Spleen (tissue), 11 donors: ENCODE data around the gene SETD3. TPM values are rescaled to one million over a fixed set of nuclear protein-coding genes. Genes with fewer than 3 reads are reported as not detected.

Source experiments
- DNase-seq: peaks from one replicate; pipeline ENCODE4 v3.0.0-alpha.2; 2020
- H3K27ac ChIP-seq, 8 donors: fragments of 200-600 bp; sonication (generic) in 7 of 8; 1 replicate in 4 of 8; 2 replicates in 4 of 8; pipeline versions ENCODE4 v1.5.0 to v1.8.0; 2016 to 2021; ENCODE audit warnings: inconsistent platforms in 4 of 8, mild to moderate bottlenecking in 4 of 8, moderate library complexity in 1 of 8
- H3K27me3 ChIP-seq, 7 donors: fragments of 200-600 bp; sonication (generic) in 6 of 7; replicated peaks in 1 of 7; 1 replicate in 4 of 7; 2 replicates in 3 of 7; pipeline versions ENCODE4 v1.5.0 to v1.8.0; 2016 to 2021; ENCODE audit warnings: inconsistent platforms in 3 of 7, mild to moderate bottlenecking in 1 of 7
- H3K36me3 ChIP-seq, 6 donors: fragments of 200-600 bp; sonication (generic) in 5 of 6; 1 replicate in 4 of 6; 2 replicates in 2 of 6; pipeline versions ENCODE4 v1.5.0 to v1.8.0; 2016 to 2021; ENCODE audit warnings: inconsistent platforms in 2 of 6
- H3K4me1 ChIP-seq, 6 donors: fragments of 200-600 bp; sonication (generic) in 5 of 6; 1 replicate in 3 of 6; 2 replicates in 3 of 6; pipeline versions ENCODE4 v1.5.0 to v1.8.0; 2016 to 2021; ENCODE audit warnings: inconsistent platforms in 3 of 6
- H3K4me3 ChIP-seq, 8 donors: fragments of 200-600 bp; sonication (generic) in 7 of 8; 1 replicate in 4 of 8; 2 replicates in 4 of 8; pipeline versions ENCODE4 v1.5.0 to v1.8.0; 2016 to 2021; ENCODE audit warnings: inconsistent platforms in 4 of 8, mild to moderate bottlenecking in 4 of 8, moderate library complexity in 2 of 8
- H3K9me3 ChIP-seq, 8 donors: fragments of 200-600 bp; sonication (generic) in 7 of 8; 1 replicate in 4 of 8; 2 replicates in 4 of 8; pipeline versions ENCODE4 v1.5.0 to v1.8.0; 2016 to 2021; ENCODE audit warnings: inconsistent platforms in 4 of 8
- CTCF ChIP-seq, 11 experiments: fragments of 200-600 bp in 7 of 11; fragments of 450-650 bp in 4 of 11; sonication (generic) in 4 of 11; IDR thresholded peaks in 8 of 11; conservative IDR thresholded peaks in 3 of 11; 1 replicate in 7 of 11; 2 replicates in 4 of 11; pipeline versions ENCODE4 v1.4.0 to v1.8.0; 2016 to 2021; ENCODE audit warnings: antibody characterized with exemption in 11 of 11, inconsistent platforms in 4 of 11, mild to moderate bottlenecking in 1 of 11
- POLR2A ChIP-seq, 3 donors: fragments of 450-650 bp; IDR thresholded peaks; one replicate each; pipeline ENCODE4 v1.5.1; 2017; ENCODE audit warnings: antibody characterized with exemption in 3 of 3, mild to moderate bottlenecking in 1 of 3
- POLR2AphosphoS5 ChIP-seq, 3 donors: sonication (generic); formaldehyde crosslinking; IDR thresholded peaks; one replicate each; pipeline ENCODE4 v1.5.1; 2017; ENCODE audit warnings: antibody characterized with exemption in 3 of 3
- WGBS, 5 donors: extraction: QIAGEN DNeasy Blood & Tissue Kit in 3 of 5; methylation state at CpG; one replicate each; pipeline versions ENCODE4 v1.1.5 to v1.1.7; 2013 to 2018; 5-methylcytosine and 5-hydroxymethylcytosine counted together
- intact Hi-C: fragments of 100-400 bp; cut with DNase I; formaldehyde crosslinking; loops from one replicate; pipeline ENCODE4 v1.15.0; 2023; ENCODE audit warnings: low total_unique reads
- polyA plus RNA-seq, 3 donors: library from polyadenylated mRNA; stranded (reverse); fragments of 200-250 nt; gene quantifications; one replicate each; pipeline ENCODE4 v1.2.1, GENCODE V29; 2013
- total RNA-seq, 7 donors: library from RNA; depleted of rRNA in 3 of 7; stranded (reverse); fragments of >200 nt in 3 of 7; fragmentation: NEBNext Ultra II Directional in 4 of 7; extraction: Animal tissue kit (Norgen Biotek cat#: 25700) in 4 of 7; gene quantifications; one replicate each; pipeline versions ENCODE4 v1.1.0 to v1.2.1, GENCODE V29; 2016 to 2021
- donor health status: healthy with polysubstance abuse.
- donor health status: DM: no; HTN: no; CAD: no; lungs with moderate emphysema.
- donor health status: DM: no; HTN: no; CAD: no.
- donor health status: Bipolar disorder and iron deficiency.
- donor health status: healthy.
- donor health status: DM: no; HTN: no; CAD: no.
- donor health status: DM: yes; HTN: yes; CAD: no.

SETD3 gene
- total and polyA plus RNA-seq, 10 donors = 18.1 to 84.4 (median 62.4) TPM

- whole genome bisulfite sequencing, 5 donors = 83 to 92% (median 86%) methylated on average over 18 of the region's 18 CpGs
- Histone ChIP-seq H3K27me3 (peaks cover 0 to 69% (median 6%) of the 10 kb centered on the region in 7 donors), H3K27ac (no peak overlapping the region), H3K4me3 (no peak overlapping the region), H3K9me3 (no peaks in the 10 kb centered on the region), H3K36me3 (no peaks in the 10 kb centered on the region), H3K4me1 (peaks cover 0 to 10% (median 7%) of the 10 kb centered on the region in 6 donors)
- no peak for DNase-seq
- intact Hi-C loops = no loop called here
- TF ChIP-seq POLR2AphosphoS5 (IDR thresholded peaks at IDR 0.05) (no peak), POLR2A (IDR thresholded peaks at IDR 0.05) (no peak), CTCF (IDR thresholded peaks at IDR 0.05 in 8 of 11, conservative IDR thresholded peaks at IDR 0.05 in 3 of 11) (no peak)
Observed at GRCh38 chr14:99382781-99383471, 97.7 kb downstream of the SETD3 start.

- H3K27me3 ChIP-seq = peaks cover 0 to 69% (median 6%) of the 10 kb centered on the region in 7 donors
- TF ChIP-seq POLR2AphosphoS5 (IDR thresholded peaks at IDR 0.05) (no peak), POLR2A (IDR thresholded peaks at IDR 0.05) (no peak), CTCF (IDR thresholded peaks at IDR 0.05 in 8 of 11, conservative IDR thresholded peaks at IDR 0.05 in 3 of 11) (no peak)
- H3K4me1 ChIP-seq = peaks cover 0 to 1% (median under 1%) of the 10 kb centered on the region in 6 donors
Observed at GRCh38 chr14:99382071-99382470, 98.6 kb downstream of the SETD3 start.

GRCh38 chr14:99381688-99382060 lies 99.0 kb downstream of the SETD3 start:
- WGBS, 5 donors = 68 to 84% (median 74%) methylated on average over 6 to 8 of the region's 8 CpGs
- TF ChIP-seq POLR2A (IDR thresholded peaks at IDR 0.05) (no peak), POLR2AphosphoS5 (IDR thresholded peaks at IDR 0.05) (no peak), CTCF (IDR thresholded peaks at IDR 0.05 in 8 of 11, conservative IDR thresholded peaks at IDR 0.05 in 3 of 11) (no peak)
- peaks cover 0 to 67% (median 6%) of the 10 kb centered on the region in 7 donors for H3K27me3 ChIP-seq
- no peaks in the 10 kb centered on the region for H3K9me3 ChIP-seq
- H3K36me3 ChIP-seq = no peaks in the 10 kb centered on the region
- no peak overlapping the region for H3K4me3 ChIP-seq
- DNase-seq = no peak
- H3K27ac ChIP-seq = no peak overlapping the region
- intact Hi-C loops = no loop called here
- H3K4me1 ChIP-seq = no peaks in the 10 kb centered on the region

More at GRCh38 chr14:99382071-99382470, 98.6 kb downstream of the SETD3 start:
- 61 to 84% (median 65%) methylated on average over 16 of the region's 16 CpGs for WGBS, 5 donors
- H3K9me3 ChIP-seq = no peaks in the 10 kb centered on the region
- DNase-seq = peak; percentile 40
- H3K36me3 ChIP-seq = no peaks in the 10 kb centered on the region
- no peak overlapping the region for H3K27ac ChIP-seq
- H3K4me3 ChIP-seq = no peak overlapping the region
- intact Hi-C loops = no loop called here

- no peak for TF ChIP-seq POLR2AphosphoS5 (IDR thresholded peaks at IDR 0.05)
- TF ChIP-seq CTCF (IDR thresholded peaks at IDR 0.05 in 8 of 11, conservative IDR thresholded peaks at IDR 0.05 in 3 of 11) = no peak
- TF ChIP-seq POLR2A (IDR thresholded peaks at IDR 0.05) = no peak
- Histone ChIP-seq H3K9me3 (no peaks in the 10 kb centered on the region), H3K36me3 (no peaks in the 10 kb centered on the region), H3K4me1 (no peaks in the 10 kb centered on the region), H3K4me3 (no peak overlapping the region), H3K27ac (no peak overlapping the region), H3K27me3 (peaks cover 0 to 62% (median 6%) of the 10 kb centered on the region in 7 donors)
- WGBS, 5 donors = 71 to 80% (median 76%) methylated on average over 15 to 18 of the region's 18 CpGs
- DNase-seq = no peak
- intact Hi-C loops = no loop called here
Observed at GRCh38 chr14:99380991-99381687, 99.5 kb downstream of the SETD3 start.
